ENCODE data around the gene COG2. TPM values are rescaled to one million over a fixed set of nuclear protein-coding genes. Genes with fewer than 3 reads are reported as not detected.

Gene COG2
- total and polyA plus RNA-seq, 2 of the 13 experiments (the other 11 are each of a cell fraction or from before 2014, with no cell fraction given), result 16.8 to 36.3 TPM

DNA sequence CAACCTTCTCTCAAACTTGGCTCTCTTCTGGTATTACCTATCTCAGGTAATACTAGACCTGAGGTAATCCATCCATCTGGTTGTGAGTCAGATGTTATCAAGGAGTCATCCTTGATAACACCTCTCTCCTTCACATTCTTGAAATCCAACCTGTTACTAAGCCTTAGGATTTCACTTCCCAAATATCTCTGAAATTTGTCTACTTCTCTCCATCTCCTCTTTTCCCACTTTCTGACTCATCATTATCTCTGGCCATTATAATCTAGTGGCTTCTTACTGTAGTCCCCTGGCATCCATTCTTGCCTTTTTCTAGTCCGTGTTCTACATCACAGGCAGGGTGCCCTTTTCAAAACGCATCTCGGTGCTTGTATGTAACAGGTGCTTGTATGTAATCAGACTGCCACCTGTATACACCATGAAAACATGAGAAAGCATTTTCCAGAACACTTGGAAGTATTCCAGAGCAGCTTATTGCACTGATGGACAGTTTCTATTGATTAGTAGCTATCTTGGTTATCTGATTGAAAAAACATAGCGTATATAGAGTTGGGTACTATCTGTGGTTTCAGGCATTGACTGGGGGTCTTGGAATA is 4.5 kb downstream of the COG2 start:
- ChIA-PET POLR2A (no interaction called here), CTCF (ENCODE audit: low intra/inter-chr PET ratio, low total read pairs) (no interaction called here)
- no peak for FAIRE-seq
- Histone ChIP-seq H3K4me3 (replicated peaks in 1 of 3; ENCODE audit: insufficient read depth in 1 of 3, low read depth in 2 of 3, low read length in 3 of 3) (no peak overlapping the region), H3K79me2 (ENCODE audit: insufficient read depth, low read length) (peaks cover 92% of the 10 kb centered on the region), H4K20me1 (ENCODE audit: insufficient read depth, low read length) (peaks cover 12% of the 10 kb centered on the region; the same call in 1 of the 2 replicates), H3K36me3 (replicated peaks in 1 of 2; ENCODE audit: control insufficient read depth in 1 of 2, insufficient read depth in 2 of 2, low read length in 2 of 2) (peaks cover 1 to 18% of the 10 kb centered on the region in 2 experiments; a peak in 3 of 5 replicates), H3K9ac (ENCODE audit: insufficient read depth, low read depth, low read length) (no peak overlapping the region), H2AFZ (ENCODE audit: low read length) (no peak overlapping the region), H3K9me3 (ENCODE audit: low read length) (no peaks in the 10 kb centered on the region), H3K27ac (ENCODE audit: extremely low read length, insufficient read depth, low read length) (no peak overlapping the region), H3K4me2 (ENCODE audit: low read depth, low read length) (no peak overlapping the region), H3K4me1 (ENCODE audit: insufficient read depth, low read length) (peaks cover 41% of the 10 kb centered on the region), H3K27me3 (ENCODE audit: control insufficient read depth in 1 of 2, insufficient read depth in 2 of 2, low read length in 2 of 2) (no peaks in the 10 kb centered on the region; a peak in 1 of 5 replicates)
- TF ChIP-seq ZNF772 (CRISPR knock-in tag; IDR thresholded peaks at IDR 0.05) (no peak), ZNF274 (CRISPR knock-in tag; IDR thresholded peaks at IDR 0.05) (no peak)
- TF ChIP-seq, protein P1, sequence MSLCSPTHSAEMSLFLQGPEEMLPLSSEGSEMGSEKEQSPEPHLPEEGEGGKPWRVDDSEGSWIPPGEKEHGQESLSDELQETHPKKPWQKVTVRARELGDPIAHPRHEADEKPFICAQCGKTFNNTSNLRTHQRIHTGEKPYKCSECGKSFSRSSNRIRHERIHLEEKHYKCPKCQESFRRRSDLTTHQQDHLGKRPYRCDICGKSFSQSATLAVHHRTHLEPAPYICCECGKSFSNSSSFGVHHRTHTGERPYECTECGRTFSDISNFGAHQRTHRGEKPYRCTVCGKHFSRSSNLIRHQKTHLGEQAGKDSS (CRISPR knock-in tag; IDR thresholded peaks at IDR 0.05; ENCODE audit: borderline replicate concordance, low read depth), result no peak
- TF ChIP-seq, protein P2, sequence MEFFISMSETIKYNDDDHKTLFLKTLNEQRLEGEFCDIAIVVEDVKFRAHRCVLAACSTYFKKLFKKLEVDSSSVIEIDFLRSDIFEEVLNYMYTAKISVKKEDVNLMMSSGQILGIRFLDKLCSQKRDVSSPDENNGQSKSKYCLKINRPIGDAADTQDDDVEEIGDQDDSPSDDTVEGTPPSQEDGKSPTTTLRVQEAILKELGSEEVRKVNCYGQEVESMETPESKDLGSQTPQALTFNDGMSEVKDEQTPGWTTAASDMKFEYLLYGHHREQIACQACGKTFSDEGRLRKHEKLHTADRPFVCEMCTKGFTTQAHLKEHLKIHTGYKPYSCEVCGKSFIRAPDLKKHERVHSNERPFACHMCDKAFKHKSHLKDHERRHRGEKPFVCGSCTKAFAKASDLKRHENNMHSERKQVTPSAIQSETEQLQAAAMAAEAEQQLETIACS (CRISPR knock-in tag; IDR thresholded peaks at IDR 0.05), result no peak
- in situ Hi-C loops (cut with HindIII; ENCODE audit: extremely low pct_ligation_motif_present, low pct_unique_long_range_greater_than_20kb), result loop anchor here (25.0 kb wide), 1 partner anchor 565 kb away; no protein-coding TSS in a partner anchor
- DNase-seq (ENCODE audit: low spot score), result no peak
- intact Hi-C loops (cut with micrococcal nuclease; ENCODE audit: unreplicated experiment), result no loop called here
- no peak for ATAC-seq
- BruUV-seq (replicated peaks), result no TSS peak
- WGBS (ENCODE audit: low lambda C conversion rate), result 97% methylated on average over 4 of the region's 4 CpGs

DNA sequence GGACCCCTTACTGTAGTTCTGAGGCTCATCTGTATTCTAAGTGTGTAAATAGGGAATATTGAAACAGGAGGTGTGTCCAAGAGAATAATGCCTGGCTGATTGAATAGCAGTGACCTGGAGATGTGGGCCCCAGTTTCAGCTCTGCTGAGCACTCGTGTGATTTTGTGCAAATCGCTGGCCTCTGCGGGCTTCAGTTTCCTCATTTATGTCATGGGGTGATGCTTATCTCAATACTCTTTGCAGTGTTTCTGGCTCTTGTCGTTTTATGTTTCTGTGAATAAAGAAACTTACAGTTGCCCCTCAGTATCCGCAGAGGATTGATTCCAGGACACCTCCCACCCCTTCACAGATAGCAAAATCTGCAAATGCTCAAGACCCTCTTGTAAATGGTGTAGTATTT is 5.0 kb downstream of the COG2 start:
- peaks cover 1 to 18% of the 10 kb centered on the region in 2 experiments; a peak in 3 of 5 replicates for H3K36me3 ChIP-seq (replicated peaks in 1 of 2; ENCODE audit: control insufficient read depth in 1 of 2, insufficient read depth in 2 of 2, low read length in 2 of 2)
- TF ChIP-seq, protein P3, sequence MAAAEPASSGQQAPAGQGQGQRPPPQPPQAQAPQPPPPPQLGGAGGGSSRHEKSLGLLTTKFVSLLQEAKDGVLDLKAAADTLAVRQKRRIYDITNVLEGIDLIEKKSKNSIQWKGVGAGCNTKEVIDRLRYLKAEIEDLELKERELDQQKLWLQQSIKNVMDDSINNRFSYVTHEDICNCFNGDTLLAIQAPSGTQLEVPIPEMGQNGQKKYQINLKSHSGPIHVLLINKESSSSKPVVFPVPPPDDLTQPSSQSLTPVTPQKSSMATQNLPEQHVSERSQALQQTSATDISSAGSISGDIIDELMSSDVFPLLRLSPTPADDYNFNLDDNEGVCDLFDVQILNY (CRISPR knock-in tag; conservative IDR thresholded peaks at IDR 0.05), result no peak
- TF ChIP-seq, protein P4, sequence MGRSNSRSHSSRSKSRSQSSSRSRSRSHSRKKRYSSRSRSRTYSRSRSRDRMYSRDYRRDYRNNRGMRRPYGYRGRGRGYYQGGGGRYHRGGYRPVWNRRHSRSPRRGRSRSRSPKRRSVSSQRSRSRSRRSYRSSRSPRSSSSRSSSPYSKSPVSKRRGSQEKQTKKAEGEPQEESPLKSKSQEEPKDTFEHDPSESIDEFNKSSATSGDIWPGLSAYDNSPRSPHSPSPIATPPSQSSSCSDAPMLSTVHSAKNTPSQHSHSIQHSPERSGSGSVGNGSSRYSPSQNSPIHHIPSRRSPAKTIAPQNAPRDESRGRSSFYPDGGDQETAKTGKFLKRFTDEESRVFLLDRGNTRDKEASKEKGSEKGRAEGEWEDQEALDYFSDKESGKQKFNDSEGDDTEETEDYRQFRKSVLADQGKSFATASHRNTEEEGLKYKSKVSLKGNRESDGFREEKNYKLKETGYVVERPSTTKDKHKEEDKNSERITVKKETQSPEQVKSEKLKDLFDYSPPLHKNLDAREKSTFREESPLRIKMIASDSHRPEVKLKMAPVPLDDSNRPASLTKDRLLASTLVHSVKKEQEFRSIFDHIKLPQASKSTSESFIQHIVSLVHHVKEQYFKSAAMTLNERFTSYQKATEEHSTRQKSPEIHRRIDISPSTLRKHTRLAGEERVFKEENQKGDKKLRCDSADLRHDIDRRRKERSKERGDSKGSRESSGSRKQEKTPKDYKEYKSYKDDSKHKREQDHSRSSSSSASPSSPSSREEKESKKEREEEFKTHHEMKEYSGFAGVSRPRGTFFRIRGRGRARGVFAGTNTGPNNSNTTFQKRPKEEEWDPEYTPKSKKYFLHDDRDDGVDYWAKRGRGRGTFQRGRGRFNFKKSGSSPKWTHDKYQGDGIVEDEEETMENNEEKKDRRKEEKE (IDR thresholded peaks at IDR 0.05), result no peak
- TF ChIP-seq ZNF441 (CRISPR knock-in tag; IDR thresholded peaks at IDR 0.05; ENCODE audit: borderline replicate concordance) (no peak), SP140L (CRISPR knock-in tag; IDR thresholded peaks at IDR 0.05; ENCODE audit: borderline replicate concordance) (no peak), MXD4 (CRISPR knock-in tag; IDR thresholded peaks at IDR 0.05) (no peak), ZNF460 (CRISPR knock-in tag; IDR thresholded peaks at IDR 0.05; ENCODE audit: borderline replicate concordance) (no peak), KLF12 (CRISPR knock-in tag; IDR thresholded peaks at IDR 0.05; ENCODE audit: borderline replicate concordance) (no peak), ZNF563 (CRISPR knock-in tag; IDR thresholded peaks at IDR 0.05) (no peak)

More for the DNA sequence above, 5.0 kb downstream of the COG2 start:
- in situ Hi-C loops (cut with HindIII; ENCODE audit: extremely low pct_ligation_motif_present, low pct_unique_long_range_greater_than_20kb) (loop anchor here (25.0 kb wide), 1 partner anchor 565 kb away; no protein-coding TSS in a partner anchor), intact Hi-C loops (cut with micrococcal nuclease; ENCODE audit: unreplicated experiment) (no loop called here)
- Histone ChIP-seq H3K9me3 (ENCODE audit: low read length) (no peaks in the 10 kb centered on the region), H3K4me1 (ENCODE audit: insufficient read depth, low read length) (peaks cover 37% of the 10 kb centered on the region), H3K27me3 (ENCODE audit: control insufficient read depth in 1 of 2, insufficient read depth in 2 of 2, low read length in 2 of 2) (no peaks in the 10 kb centered on the region; a peak in 1 of 5 replicates), H3K79me2 (ENCODE audit: insufficient read depth, low read length) (peaks cover 97% of the 10 kb centered on the region), H3K9ac (ENCODE audit: insufficient read depth, low read depth, low read length) (no peak overlapping the region), H4K20me1 (ENCODE audit: insufficient read depth, low read length) (peaks cover 12% of the 10 kb centered on the region; the same call in 1 of the 2 replicates), H3K4me2 (ENCODE audit: low read depth, low read length) (no peak overlapping the region), H3K27ac (ENCODE audit: extremely low read length, insufficient read depth, low read length) (no peak overlapping the region), H3K4me3 (replicated peaks in 1 of 3; ENCODE audit: insufficient read depth in 1 of 3, low read depth in 2 of 3, low read length in 3 of 3) (no peak overlapping the region), H2AFZ (ENCODE audit: low read length) (no peak overlapping the region)
- ChIA-PET CTCF (ENCODE audit: low intra/inter-chr PET ratio, low total read pairs) (no interaction called here), POLR2A (no interaction called here)
- no peak for ATAC-seq
- no peak for DNase-seq (ENCODE audit: low spot score)
- no TSS peak for BruUV-seq (replicated peaks)
- FAIRE-seq, result no peak
- WGBS (ENCODE audit: low lambda C conversion rate), result 86% methylated on average over 5 of the region's 5 CpGs
